HepG2 (cell line): ENCODE data around the gene CRAT. TPM values are rescaled to one million over a fixed set of nuclear protein-coding genes. Genes with fewer than 3 reads are reported as not detected.

Experiments
- ARID5B ChIP-seq: IDR thresholded peaks from 2 replicates; pipeline ENCODE4 v1.4.0; 2020; ENCODE audit warnings: mild to moderate bottlenecking, missing genetic modification reagents
- BRD4 ChIP-seq: sonication (generic); formaldehyde crosslinking; IDR thresholded peaks from 2 replicates; pipeline ENCODE4 v1.4.0; 2020; ENCODE audit warnings: missing genetic modification reagents
- CCDC6 ChIP-seq: sonication (generic); formaldehyde crosslinking; IDR thresholded peaks from 2 replicates; pipeline ENCODE4 v1.8.1; 2022; ENCODE audit warnings: mild to moderate bottlenecking, missing genetic modification reagents, moderate library complexity
- DMAP1 ChIP-seq: IDR thresholded peaks from 2 replicates; pipeline ENCODE4 v1.6.1; 2016
- FOXK2 ChIP-seq: fragments of 450-650 bp; IDR thresholded peaks from 2 replicates; pipeline ENCODE4 v1.6.1; 2016
- HDAC6 ChIP-seq: fragments of 200-600 bp; sonication (generic); IDR thresholded peaks from 2 replicates; pipeline ENCODE4 v1.7.0; 2017; ENCODE audit warnings: mild to moderate bottlenecking, antibody characterized with exemption, low read length, low read depth
- HOMEZ ChIP-seq: IDR thresholded peaks from 2 replicates; pipeline ENCODE4 v1.6.1; 2016; ENCODE audit warnings: low read depth
- HOXA5 ChIP-seq: sonication (generic); formaldehyde crosslinking; IDR thresholded peaks from 2 replicates; pipeline ENCODE4 v1.4.0; 2020; ENCODE audit warnings: missing genetic modification reagents
- MEF2D ChIP-seq: sonication (generic); formaldehyde crosslinking; IDR thresholded peaks from 2 replicates; pipeline ENCODE4 v1.5.1; 2020; ENCODE audit warnings: mild to moderate bottlenecking, missing genetic modification reagents
- NFE2 ChIP-seq: sonication (generic); formaldehyde crosslinking; IDR thresholded peaks from 2 replicates; pipeline ENCODE4 v1.4.0; 2020; ENCODE audit warnings: missing genetic modification reagents
- NR2F1 ChIP-seq, 2 experiments: fragments of 450-650 bp in 1 of 2; formaldehyde crosslinking in 1 of 2; IDR thresholded peaks; 2 replicates each; pipeline versions ENCODE4 v1.5.0 to v1.6.1; 2016 to 2020; ENCODE audit warnings: mild to moderate bottlenecking in 1 of 2, missing compliant biosample characterization in 1 of 2, missing genetic modification reagents in 1 of 2, moderate library complexity in 1 of 2
- RBM22 ChIP-seq: fragments of 200-400 bp; formaldehyde crosslinking; optimal IDR thresholded peaks from 2 replicates; pipeline ENCODE3; 2017; ENCODE audit warnings: mild to moderate bottlenecking, low read length, moderate library complexity
- TEAD3 ChIP-seq: optimal IDR thresholded peaks from 2 replicates; pipeline ENCODE3; 2016; ENCODE audit warnings: borderline replicate concordance
- TRIM24 ChIP-seq: sonication (generic); formaldehyde crosslinking; IDR thresholded peaks from 2 replicates; pipeline ENCODE4 v1.8.0; 2022; ENCODE audit warnings: mild to moderate bottlenecking, missing genetic modification reagents
- ZNF451 ChIP-seq: sonication (generic); formaldehyde crosslinking; IDR thresholded peaks from 2 replicates; pipeline ENCODE4 v1.5.0; 2020; ENCODE audit warnings: mild to moderate bottlenecking, missing genetic modification reagents
- ZNF549 ChIP-seq: sonication (generic); formaldehyde crosslinking; IDR thresholded peaks from 2 replicates; pipeline ENCODE4 v1.5.0; 2020; ENCODE audit warnings: missing genetic modification reagents
- ZNF687 ChIP-seq: sonication (generic); formaldehyde crosslinking; IDR thresholded peaks from 2 replicates; pipeline ENCODE4 v1.5.1; 2020; ENCODE audit warnings: mild to moderate bottlenecking, missing genetic modification reagents, moderate library complexity
- ZNF777 ChIP-seq: sonication (generic); formaldehyde crosslinking; IDR thresholded peaks from 2 replicates; pipeline ENCODE4 v1.4.0; 2020; ENCODE audit warnings: missing genetic modification reagents
- ZNF850 ChIP-seq: sonication (generic); formaldehyde crosslinking; conservative IDR thresholded peaks from 2 replicates; pipeline ENCODE4 v1.9.0; 2021; ENCODE audit warnings: mild to moderate bottlenecking, missing genetic modification reagents
- ZXDC ChIP-seq: sonication (generic); formaldehyde crosslinking; IDR thresholded peaks from 2 replicates; pipeline ENCODE4 v1.5.0; 2020; ENCODE audit warnings: mild to moderate bottlenecking, missing genetic modification reagents
- polyA plus RNA-seq, 8 experiments: library from polyadenylated mRNA; depleted of rRNA in 3 of 8; stranded (reverse) in 7 of 8; unstranded in 1 of 8; fragments of >200 nt; fragmentation: Illumina TruSeq in 4 of 8; extraction: Trizol in 4 of 8; gene quantifications; 2 replicates each; pipeline versions ENCODE4 v1.2.1 to v1.2.3, GENCODE V29; 2011 to 2016; ENCODE audit warnings: low read depth in 4 of 8, missing spikeins in 1 of 8, mixed read lengths in 1 of 8; ENCODE audit not compliant: insufficient read depth in 1 of 8
- total RNA-seq, 5 experiments: library from RNA; depleted of rRNA; stranded (reverse); fragments of >200 nt; fragmentation: Illumina TruSeq; extraction: Trizol; gene quantifications; 2 replicates each; pipeline ENCODE4 v1.2.3, GENCODE V29; 2016; ENCODE audit warnings: low read depth in 1 of 5

CRAT gene
- total and polyA plus RNA-seq, 2 of the 13 experiments (the other 11 are each of a cell fraction or from before 2014, with no cell fraction given): 26.1 to 26.6 TPM

- no peak for TF ChIP-seq ARID5B
- no peak for TF ChIP-seq DMAP1 (CRISPR knock-in tag)
- TF ChIP-seq RBM22: peak; percentile 60
- peak; percentile 49 for TF ChIP-seq ZNF687
- TF ChIP-seq HDAC6: no peak
- no peak for TF ChIP-seq FOXK2
- TF ChIP-seq NR2F1 (CRISPR knock-in tag; IDR thresholded peaks at IDR 0.05): peak in 1 of 2 experiments; percentile 49; a peak in 2 of 4 replicates
- no peak for TF ChIP-seq ZNF850 (CRISPR knock-in tag)
- peak; percentile 25 for TF ChIP-seq TEAD3 (CRISPR knock-in tag)
- no peak for TF ChIP-seq HOMEZ
- no peak for TF ChIP-seq ZNF451
- no peak for TF ChIP-seq NFE2 (CRISPR knock-in tag)
- TF ChIP-seq TRIM24 (CRISPR knock-in tag): no peak
- no peak for TF ChIP-seq ZNF777 (CRISPR knock-in tag)
- no peak for TF ChIP-seq MEF2D (CRISPR knock-in tag)
- no peak for TF ChIP-seq HOXA5
- no peak for TF ChIP-seq ZNF549 (CRISPR knock-in tag)
- no peak for TF ChIP-seq BRD4 (CRISPR knock-in tag)
- no peak for TF ChIP-seq CCDC6 (CRISPR knock-in tag)
- no peak for TF ChIP-seq ZXDC (CRISPR knock-in tag)
Observed at GRCh38 chr9:129145841-129146292, 35.3 kb upstream of the CRAT start (continued).
